ENCODE measurements around the gene ZMYM3. TPM values are rescaled to one million over a fixed set of nuclear protein-coding genes. Genes with fewer than 3 reads are reported as not detected.

The ZMYM3 gene
- total and polyA plus RNA-seq, 2 experiments from 2014 or later = 15.1 to 26.2 TPM

- no peaks in the 10 kb centered on the region for H3K4me1 ChIP-seq (ENCODE audit: insufficient read depth)
- no peak for TF ChIP-seq CTCF (IDR thresholded peaks at IDR 0.05; ENCODE audit: poor library complexity)
- no peak for TF ChIP-seq EZH2phosphoT487 (IDR thresholded peaks at IDR 0.05; ENCODE audit: low read depth, severe bottlenecking, unreplicated experiment)
- TF ChIP-seq EZH2 (IDR thresholded peaks at IDR 0.05; ENCODE audit: borderline replicate concordance) = no peak
- H3K9me2 ChIP-seq (replicated peaks; ENCODE audit: insufficient read depth) = no peaks in the 10 kb centered on the region
- no peaks in the 10 kb centered on the region for H3K79me2 ChIP-seq
- no peaks in the 10 kb centered on the region for H3K36me3 ChIP-seq (replicated peaks; ENCODE audit: insufficient read depth, low read depth)
- no peak overlapping the region for H3K27ac ChIP-seq
- no peaks in the 10 kb centered on the region for H3K27me3 ChIP-seq
- no peak overlapping the region for H3K4me3 ChIP-seq
- no peaks in the 10 kb centered on the region for H3K9me3 ChIP-seq (ENCODE audit: low read depth)
- DNase-seq (ENCODE audit: low spot score) = no peak
- H2AFZ ChIP-seq = no peak overlapping the region
- H4K20me1 ChIP-seq (ENCODE audit: insufficient read depth, poor library complexity, severe bottlenecking) = no peaks in the 10 kb centered on the region
- H3K4me2 ChIP-seq = no peak overlapping the region
Measured at GRCh38 chrX:71191248-71191647, 62.7 kb downstream of the ZMYM3 start.

Other genes with a start within 250 kb of the ZMYM3 start
- 61.0 and 68.8 TPM in 2 replicates for gene SNX12, start 185.8 kb downstream of the ZMYM3 start, total RNA-seq
- gene SNX12, start 185.8 kb downstream of the ZMYM3 start, polyA plus RNA-seq = 7.5 and 8.3 TPM in 2 replicates
- gene FOXO4, start 158.3 kb downstream of the ZMYM3 start, total RNA-seq = 9.7 and 10.8 TPM in 2 replicates
- 3.5 and 6.3 TPM in 2 replicates for gene FOXO4, start 158.3 kb downstream of the ZMYM3 start, polyA plus RNA-seq
- not detected in 2 replicates for gene CXorf65, start 147.4 kb downstream of the ZMYM3 start, total RNA-seq
- not detected in 2 replicates for gene CXorf65, start 147.4 kb downstream of the ZMYM3 start, polyA plus RNA-seq
- gene IL2RG, start 142.6 kb downstream of the ZMYM3 start, total RNA-seq = 7.1 and 14.1 TPM in 2 replicates
- gene IL2RG, start 142.6 kb downstream of the ZMYM3 start, polyA plus RNA-seq = 11.2 and 13.5 TPM in 2 replicates
- 24.9 and 32.7 TPM in 2 replicates for gene MED12, start 135.5 kb downstream of the ZMYM3 start, total RNA-seq
- gene MED12, start 135.5 kb downstream of the ZMYM3 start, polyA plus RNA-seq = 12.9 and 15.7 TPM in 2 replicates
- gene NLGN3, start 109.3 kb downstream of the ZMYM3 start, total RNA-seq = 1.6 and 2.7 TPM in 2 replicates
- 0.79 and 1.6 TPM in 2 replicates for gene NLGN3, start 109.3 kb downstream of the ZMYM3 start, polyA plus RNA-seq
- gene GJB1, start 30.9 kb downstream of the ZMYM3 start, total RNA-seq = 95.4 and 103 TPM in 2 replicates
- 82.6 and 98.2 TPM in 2 replicates for gene GJB1, start 30.9 kb downstream of the ZMYM3 start, polyA plus RNA-seq
- gene NONO, start 29.5 kb upstream of the ZMYM3 start, total RNA-seq = 318 and 330 TPM in 2 replicates
- gene NONO, start 29.5 kb upstream of the ZMYM3 start, polyA plus RNA-seq = 175 and 204 TPM in 2 replicates
- 1.1 and 1.6 TPM in 2 replicates for gene ITGB1BP2, start 47.6 kb upstream of the ZMYM3 start, total RNA-seq
- 0.15 and 1.2 TPM in 2 replicates for gene ITGB1BP2, start 47.6 kb upstream of the ZMYM3 start, polyA plus RNA-seq
- gene TAF1, start 112.2 kb upstream of the ZMYM3 start, total RNA-seq = 15.8 and 19.2 TPM in 2 replicates
- 1.9 and 2.7 TPM in 2 replicates for gene TAF1, start 112.2 kb upstream of the ZMYM3 start, polyA plus RNA-seq

Data from hepatocyte (in vitro differentiated cells).